ENCODE measurements around the gene LRRIQ3. TPM values are rescaled to one million over a fixed set of nuclear protein-coding genes. Genes with fewer than 3 reads are reported as not detected.
A peak's percentile ranks its signal among the peaks of the same experiment; 100 is the strongest.

LRRIQ3 gene
- total RNA-seq, 1 donor from 2014 or later = 2.5 TPM

DNA sequence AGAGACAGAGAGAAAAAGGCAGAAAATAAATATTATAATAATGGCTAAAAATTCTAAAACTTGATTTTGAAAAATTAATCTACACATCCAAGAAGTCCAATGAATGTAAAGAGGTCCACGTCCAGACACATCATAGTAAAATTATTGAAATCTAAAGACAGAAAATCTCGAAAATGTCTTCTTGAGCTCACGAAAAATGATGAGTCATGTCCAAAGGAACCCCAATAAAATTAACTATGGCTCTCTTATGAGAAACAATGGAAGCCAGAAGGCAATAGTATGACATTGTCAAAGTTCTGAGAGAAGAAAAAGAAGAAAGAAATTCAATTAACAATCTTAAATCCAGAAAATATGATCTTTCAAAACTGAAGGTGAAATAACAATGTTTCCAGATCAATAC lies 84.6 kb downstream of the LRRIQ3 start:
- DNase-seq (ENCODE audit: low read depth) = no peak

DNA sequence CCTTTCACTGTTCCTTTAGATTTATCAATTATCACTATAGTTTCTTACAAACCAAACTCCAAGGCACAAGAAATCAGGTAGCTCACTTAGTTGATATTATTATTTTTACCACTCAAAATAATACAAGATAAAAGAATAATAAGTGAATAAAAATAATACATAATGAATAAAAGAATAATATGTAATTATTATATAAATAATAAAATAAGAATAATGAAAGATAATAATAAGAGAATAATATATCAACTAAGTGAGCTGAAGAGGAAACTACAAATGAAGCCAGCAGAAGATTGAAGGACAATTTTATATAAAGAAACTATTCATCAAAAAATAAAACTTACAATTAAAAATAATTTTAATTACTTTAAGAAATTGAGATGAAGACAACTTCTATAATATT lies 90.6 kb downstream of the LRRIQ3 start:
- DNase-seq (ENCODE audit: low read depth) = no peak

DNA sequence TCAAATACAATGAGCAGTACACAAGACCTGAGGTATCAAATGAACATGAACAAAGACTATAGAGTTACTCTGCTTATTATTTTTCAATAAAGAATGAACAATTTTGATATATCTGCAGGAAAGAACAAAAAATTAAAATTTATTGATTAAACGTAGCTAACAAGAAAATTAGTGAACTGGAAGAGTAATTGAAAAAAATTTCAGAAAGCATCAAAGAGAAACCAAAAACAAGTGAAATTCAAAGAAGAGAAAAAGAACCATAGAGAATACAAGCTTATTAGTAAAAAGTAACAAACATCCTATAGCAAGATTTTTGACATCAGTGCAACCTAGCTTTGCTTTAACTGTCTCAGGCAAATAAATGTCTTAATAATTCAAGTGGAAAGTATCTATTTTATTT lies 106.6 kb downstream of the LRRIQ3 start:
- DNase-seq (ENCODE audit: low read depth) = no peak

DNA sequence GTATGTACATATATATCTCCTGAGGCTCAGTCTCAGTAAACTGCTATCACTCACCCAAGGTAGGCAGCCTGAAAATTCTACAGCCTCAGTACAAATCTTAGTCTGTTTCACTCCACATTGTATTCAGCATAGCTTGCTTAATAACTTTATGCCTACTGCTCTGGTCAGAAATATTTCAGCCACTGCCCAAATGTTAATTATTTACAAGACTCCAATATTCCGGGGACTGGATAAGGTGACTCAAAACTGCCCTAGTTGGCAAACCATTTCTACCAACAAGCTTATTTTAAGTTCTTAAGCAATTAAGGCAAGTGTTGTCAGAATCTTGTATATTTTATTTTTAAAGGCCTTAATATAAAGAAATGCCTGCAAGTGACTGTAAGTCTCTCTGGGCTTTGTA lies 114.8 kb downstream of the LRRIQ3 start:
- peak; percentile 90 for DNase-seq (ENCODE audit: low read depth)

DNA sequence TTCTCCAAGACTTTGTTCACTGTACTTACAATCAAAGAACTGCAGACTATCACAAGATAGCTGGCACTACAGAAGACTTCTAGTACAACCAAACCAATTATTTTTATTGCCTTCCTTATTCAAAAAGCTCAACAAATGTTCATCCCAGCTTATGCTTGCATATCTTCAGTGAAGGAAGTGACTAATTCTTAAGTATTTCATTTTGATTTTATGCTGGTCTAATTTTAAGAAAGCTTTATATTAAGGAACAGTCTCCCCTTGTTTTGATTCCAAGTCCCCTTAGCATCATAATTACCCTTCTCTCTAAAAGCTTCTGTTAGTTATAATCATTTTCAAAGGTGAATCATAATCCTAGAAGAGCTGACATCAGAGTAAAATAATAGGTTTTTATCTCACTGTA lies 132.9 kb downstream of the LRRIQ3 start:
- DNase-seq (ENCODE audit: low read depth) = no peak

DNA sequence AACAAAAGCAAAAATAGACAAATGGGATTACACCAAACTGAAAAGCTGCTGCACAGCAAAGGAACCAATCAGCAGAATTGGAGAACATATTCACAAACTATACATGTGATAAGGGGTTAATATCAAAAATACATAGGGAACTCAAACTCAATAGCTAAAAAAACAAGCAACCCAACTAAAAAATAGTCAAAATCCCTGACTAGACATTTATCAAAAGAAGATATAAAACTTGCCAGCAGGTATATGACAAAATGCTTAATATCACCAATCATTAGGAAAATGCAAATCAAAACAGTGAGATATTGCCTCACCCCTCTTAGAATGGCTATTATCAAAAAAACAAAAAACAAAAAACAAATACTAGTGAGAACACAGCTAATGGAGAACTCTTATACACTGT lies 140.3 kb downstream of the LRRIQ3 start:
- DNase-seq (ENCODE audit: low read depth) = no peak

DNA sequence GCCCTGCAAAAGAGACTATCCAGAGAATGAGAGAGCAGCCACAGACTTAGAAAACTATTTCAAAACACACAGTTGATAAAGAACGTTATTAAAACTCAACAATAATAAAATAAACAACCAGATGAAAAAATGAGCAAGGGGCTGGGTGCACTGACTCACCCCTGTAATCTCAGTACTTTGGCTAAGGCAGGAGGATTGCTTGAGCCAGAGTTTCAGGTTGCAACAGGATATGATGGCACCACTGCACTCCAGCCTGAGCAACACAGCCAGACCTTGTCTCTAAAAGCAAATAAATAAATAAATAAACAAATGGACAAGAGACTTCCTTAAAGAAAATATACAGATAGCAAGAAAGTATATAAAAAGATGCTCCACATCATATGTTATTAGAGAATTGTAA lies 144.6 kb downstream of the LRRIQ3 start:
- no peak for DNase-seq (ENCODE audit: low read depth)

DNA sequence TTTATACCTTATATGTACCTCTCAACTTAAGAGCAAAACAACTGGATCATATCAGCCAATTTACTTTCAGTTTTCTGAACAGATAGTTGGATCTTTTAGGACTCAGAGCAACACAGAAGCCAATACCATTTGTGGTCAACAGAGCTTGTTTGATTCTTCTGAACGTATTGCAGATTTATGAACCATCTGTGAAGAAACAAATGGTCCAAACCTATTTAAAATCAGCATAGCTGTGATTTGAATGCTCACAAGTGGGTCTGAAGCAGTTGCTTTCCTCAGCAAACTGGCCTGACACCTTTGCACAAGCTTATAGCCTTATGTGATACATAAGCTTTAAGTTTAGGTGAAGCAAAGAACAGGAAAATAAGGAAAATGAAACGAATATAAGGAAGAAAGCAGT lies 147.6 kb downstream of the LRRIQ3 start:
- no peak for DNase-seq (ENCODE audit: low read depth)

DNA sequence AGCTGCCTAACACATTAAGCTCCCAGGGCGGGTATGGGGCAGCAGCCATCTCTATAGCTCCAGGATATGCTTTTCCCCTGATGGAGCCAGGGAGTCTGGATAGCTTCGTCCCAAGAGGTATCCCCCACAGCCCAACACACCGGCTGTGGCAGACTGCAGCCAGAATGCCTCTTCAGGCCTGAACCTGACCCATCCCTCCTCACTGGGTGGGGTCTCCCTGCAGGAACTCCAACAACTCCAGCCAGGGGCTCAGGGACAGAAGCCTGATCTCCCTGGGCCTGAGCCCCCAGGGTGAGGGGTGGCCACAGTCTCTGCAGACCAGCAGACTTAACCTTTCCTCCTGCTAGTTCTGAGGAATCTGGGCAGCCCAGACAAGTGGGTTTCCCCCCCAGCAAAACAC lies 159.9 kb downstream of the LRRIQ3 start:
- DNase-seq (ENCODE audit: low read depth) = no peak

DNA sequence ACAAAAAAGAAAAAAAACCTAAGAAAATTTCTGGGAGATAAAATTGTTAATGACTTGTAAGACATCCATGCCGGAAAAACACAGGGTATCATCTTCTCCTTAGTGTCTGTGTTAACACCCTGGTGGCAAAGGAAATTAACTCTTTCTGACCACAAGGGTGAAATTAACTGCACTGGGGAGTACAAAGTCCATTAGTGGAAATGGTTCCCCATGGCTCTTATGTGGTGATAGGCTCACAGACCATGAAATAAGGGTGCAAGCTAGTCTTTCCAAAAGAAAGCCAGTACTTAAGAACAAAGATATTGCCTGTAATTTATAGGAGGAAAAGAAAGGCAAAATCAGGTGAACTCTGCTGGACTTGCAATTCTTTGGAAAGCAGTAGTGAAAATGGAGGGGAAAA lies 185.4 kb downstream of the LRRIQ3 start:
- no peak for DNase-seq (ENCODE audit: low read depth)

DNA sequence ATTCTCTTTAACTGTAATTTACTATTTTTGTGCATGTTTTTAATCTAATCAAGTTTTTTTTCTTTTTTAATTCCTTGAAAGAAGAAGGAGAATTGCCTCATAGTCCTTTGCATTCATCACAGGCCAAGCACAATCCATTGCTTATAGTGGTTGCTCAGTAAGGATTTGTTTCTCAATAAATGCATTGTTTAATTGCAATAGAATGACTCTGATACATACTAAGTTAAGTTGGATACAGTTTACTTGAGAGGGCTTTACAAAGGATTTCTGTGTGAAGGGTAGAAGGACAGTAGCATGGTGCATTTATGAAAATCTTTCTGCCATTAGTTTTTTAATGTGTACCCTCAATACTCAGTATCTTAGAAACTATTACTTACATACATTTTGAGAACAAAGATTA lies 186.2 kb downstream of the LRRIQ3 start:
- DNase-seq (ENCODE audit: low read depth) = no peak

DNA sequence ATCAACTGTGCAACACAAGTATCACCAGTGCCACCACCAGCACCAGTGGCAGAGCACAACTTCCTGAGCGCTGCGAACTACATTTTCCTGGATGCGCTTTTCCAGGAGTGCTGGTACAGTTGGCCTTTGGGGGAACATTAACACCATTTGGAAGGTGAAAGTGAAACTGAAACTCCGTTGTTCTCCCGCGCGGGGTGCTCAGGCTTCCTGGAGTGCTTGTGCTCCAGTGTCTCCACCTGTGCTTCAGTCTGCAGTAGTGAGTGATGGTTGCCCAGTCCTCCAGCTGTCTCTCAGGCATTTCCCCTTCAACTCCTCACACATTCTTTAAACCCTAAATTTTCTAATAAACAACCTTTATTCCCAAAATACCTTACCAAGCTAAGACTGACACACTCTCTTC lies 187.8 kb downstream of the LRRIQ3 start:
- DNase-seq (ENCODE audit: low read depth) = no peak

DNA sequence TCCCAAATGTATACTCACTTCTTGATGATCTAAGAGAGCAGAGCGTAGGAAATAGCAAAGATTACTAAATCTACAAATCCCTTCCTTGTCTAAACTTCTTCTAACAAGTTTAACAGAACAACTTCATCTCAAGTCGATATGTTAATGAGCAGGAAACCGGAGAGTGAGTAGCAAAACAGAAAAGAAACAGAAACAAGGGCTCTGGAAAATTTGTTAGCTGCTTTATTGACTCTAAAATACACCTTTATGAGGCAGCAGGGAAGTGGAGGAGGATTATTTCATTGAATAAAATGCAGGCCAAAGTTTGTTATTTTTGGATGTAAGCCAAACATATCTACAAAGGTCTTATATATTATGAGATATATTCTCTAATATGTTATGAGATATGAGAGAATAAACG lies 192.4 kb downstream of the LRRIQ3 start:
- no peak for DNase-seq (ENCODE audit: low read depth)

DNA sequence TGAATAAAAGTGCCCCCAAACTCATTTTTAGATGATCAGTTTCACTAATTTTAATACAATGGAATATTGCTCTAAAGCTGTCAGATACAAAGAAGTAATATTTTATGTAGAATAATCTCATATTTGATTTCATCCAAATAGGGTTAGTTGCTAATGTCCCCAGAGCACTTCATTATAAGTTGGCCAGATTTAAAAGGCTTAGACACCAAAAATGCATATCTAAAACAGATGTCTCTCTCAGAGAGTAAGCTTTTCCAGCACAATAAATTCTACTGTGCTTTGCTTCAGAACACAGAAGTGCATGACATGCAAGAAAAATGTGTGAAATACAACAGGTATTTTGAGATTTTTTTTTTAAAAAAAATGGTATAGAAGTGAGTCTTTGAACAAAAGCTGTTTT lies 194.2 kb downstream of the LRRIQ3 start:
- DNase-seq (ENCODE audit: low read depth) = no peak

DNA sequence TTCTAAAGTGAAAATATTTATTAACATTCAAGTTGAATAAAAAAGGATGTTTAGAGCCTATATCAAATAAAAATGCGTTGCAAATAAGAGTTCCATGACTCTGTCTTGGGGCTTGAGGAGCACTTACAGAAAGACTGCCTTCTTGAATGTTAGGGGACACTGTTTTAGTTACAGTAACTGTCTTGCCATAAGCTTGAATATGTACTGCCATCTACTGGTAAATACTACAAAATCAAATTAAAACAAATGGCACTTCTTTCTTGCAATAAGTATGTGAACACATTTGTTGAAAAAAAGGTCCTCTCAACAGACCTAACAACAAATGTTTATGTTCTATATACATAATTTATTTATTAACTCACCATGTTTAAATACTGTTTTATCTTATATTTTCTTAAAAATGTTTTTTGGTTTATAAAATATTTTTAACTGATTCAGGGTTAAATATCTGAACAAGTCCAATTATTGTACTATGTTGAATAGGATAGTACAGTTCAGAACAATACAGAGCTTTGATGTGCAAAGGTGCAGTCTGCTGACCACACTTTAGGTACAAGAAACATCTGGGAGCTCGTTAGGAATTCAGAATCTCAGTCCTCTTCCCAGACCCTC lies 199.5 kb downstream of the LRRIQ3 start:
- peak; percentile 76 for DNase-seq (ENCODE audit: low read depth)

DNA sequence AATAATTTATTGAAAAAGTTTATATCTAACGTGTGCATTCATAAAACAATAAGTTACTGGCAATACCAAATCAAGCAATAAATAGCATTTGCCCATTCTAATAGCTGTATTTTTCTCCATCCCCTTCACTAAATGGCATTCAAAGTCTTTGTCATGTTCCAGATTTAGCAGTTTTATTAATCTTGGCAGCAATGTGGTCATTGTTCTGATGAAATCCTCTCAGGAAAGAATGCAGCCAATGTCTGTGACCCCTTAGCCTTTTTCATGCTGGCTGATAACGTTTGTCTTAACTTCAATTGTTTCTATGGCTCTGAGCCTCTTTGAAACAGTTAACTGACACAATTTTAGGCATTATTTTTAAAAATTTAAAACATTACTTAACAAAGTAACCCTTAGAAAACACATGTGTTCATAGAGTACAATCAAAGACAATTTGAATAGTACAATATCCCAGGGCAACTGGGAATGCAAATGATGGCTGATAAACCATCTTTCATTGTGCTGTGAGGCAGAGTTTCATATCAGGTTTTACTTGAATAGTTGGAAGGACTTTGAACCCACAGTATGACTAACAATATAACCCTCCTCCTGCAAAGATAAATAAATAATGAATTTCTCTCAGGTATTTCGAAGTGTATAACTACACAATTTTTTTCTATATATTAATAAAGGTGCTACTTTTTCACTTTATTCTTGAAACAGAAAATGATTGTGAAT lies 217.5 kb downstream of the LRRIQ3 start:
- DNase-seq (ENCODE audit: low read depth) = peak; percentile 69

DNA sequence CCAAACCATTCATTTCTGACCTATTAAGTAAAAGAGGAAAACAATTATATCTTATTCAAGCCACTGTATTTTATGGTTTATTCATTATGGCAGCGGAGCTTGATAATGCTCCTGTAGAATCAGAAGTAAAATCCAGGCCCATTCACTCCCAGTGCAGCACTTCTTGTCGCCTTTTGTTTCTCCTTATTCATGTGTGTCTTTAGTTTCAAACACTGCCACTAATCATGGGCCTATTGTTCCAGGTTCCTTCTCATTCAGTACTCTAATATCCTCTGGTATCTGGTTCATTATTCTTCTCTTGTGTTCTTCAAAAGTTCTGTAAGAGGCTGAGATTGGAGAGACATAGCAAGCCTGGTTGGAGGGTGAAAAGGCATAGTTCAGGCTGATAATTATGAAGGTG lies 218.3 kb downstream of the LRRIQ3 start:
- DNase-seq (ENCODE audit: low read depth) = peak; percentile 19

DNA sequence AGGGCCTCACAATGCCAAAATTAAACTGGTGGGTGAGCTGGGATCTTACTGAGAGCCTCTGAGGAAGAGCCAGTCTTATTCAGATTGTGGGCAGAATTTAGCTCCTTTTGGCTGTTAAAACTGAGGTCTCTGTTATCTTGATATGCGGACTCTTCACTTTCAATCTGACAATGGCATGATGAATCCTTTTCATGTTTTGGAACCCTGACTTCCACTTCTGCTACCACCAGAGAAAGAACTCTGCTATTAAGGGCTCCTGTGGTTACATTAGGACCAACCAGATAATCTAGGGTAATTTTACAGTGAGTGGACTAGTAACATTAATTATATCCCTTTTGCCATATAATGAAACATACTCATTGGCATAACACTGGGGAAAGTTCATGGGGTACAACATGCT lies 219.0 kb downstream of the LRRIQ3 start:
- DNase-seq (ENCODE audit: low read depth) = no peak

Other genes starting within 250 kb of the LRRIQ3 start
- gene FPGT, start 66 bp upstream of the LRRIQ3 start, total RNA-seq = 7.6 and 19.3 TPM in 2 replicates
- 0.35 TPM in 1 of 2 replicates, not detected in the other for gene TNNI3K, start 37.2 kb upstream of the LRRIQ3 start, total RNA-seq

All from renal cortical epithelial cell (primary cell).